HG02973 (cell line): ENCODE results near the gene ACBD4.

Source experiments
- ATAC-seq: cut with Tn5 transposase; IDR thresholded peaks from one replicate; pipeline ENCODE4 v1.9.1; 2021; ENCODE audit warnings: moderate library complexity; ENCODE audit not compliant: unreplicated experiment

ACBD4 gene

DNA sequence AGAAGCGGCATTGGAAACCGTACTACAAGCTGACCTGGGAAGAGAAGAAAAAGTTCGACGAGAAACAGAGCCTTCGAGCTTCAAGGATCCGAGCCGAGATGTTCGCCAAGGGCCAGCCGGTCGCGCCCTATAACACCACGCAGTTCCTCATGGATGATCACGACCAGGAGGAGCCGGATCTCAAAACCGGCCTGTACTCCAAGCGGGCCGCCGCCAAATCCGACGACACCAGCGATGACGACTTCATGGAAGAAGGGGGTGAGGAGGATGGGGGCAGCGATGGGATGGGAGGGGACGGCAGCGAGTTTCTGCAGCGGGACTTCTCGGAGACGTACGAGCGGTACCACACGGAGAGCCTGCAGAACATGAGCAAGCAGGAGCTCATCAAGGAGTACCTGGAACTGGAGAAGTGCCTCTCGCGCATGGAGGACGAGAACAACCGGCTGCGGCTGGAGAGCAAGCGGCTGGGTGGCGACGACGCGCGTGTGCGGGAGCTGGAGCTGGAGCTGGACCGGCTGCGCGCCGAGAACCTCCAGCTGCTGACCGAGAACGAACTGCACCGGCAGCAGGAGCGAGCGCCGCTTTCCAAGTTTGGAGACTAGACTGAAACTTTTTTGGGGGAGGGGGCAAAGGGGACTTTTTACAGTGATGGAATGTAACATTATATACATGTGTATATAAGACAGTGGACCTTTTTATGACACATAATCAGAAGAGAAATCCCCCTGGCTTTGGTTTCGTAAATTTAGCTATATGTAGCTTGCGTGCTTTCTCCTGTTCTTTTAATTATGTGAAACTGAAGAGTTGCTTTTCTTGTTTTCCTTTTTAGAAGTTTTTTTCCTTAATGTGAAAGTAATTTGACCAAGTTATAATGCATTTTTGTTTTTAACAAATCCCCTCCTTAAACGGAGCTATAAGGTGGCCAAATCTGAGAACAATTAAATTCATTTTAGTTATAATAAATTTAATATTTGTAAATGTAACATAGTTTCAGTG lies 14.5 kb downstream of the ACBD4 start:
- ATAC-seq: no peak

DNA sequence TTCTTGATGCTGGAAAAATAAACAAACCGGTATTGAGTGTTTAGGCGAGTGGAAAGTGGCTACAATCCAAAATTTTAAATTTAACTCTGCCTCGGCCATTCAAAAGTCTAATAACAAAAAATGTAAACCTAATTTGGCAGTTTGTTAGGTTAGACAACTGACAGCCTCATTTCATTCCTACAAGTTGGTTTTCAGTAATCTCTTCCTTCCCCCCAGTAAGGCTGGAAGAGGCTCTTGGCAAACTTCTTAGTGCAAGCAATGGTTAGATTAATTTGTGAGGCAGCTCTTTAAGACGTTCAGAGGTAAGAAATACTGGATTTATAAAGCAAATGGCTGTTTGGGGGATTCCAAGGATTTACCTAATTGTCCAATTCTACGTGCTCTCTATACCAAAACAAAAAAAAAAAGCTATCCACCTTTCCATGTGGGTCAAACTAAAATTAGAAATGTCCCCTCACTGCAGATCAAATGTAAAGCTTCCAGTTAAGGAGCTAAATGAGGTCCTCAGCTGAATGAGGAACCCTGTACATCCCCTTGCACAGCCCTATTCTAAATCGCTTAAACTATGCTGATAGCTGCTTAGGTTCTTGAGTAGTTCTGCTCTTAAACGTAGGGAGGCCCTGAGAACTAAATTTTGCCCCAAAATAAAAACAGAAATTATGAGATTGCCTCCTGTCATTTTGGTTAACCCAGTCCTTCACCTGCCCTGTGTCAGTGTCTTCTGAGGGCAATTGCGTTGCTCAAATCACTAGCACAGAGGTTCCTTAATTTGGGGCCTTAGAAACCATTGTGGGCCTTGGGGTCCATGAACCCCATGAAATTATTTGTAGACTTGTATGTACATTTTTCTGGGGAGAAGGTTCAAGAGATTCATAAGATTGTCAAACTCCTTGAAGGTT lies 15.7 kb downstream of the ACBD4 start:
- no peak for ATAC-seq

DNA sequence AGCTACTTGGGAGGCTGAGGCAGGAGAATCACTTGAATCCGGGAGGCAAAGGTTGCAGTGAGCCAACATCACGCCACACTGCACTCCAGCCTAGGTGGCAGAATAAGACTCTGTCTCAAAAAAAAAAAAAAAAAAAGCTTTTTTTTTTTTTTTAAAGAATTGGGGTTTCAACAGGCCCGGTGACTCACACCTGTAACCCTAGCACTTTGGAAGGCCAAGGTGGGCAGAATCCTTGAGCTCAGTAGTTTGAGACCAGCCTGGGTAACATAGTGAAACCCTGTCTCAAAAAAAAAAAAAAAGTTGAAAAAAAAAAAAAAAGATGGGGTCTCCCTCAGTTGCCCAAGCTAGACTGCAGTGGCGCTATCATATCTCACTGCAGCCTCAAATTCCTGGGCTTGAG lies 19.5 kb downstream of the ACBD4 start:
- no peak for ATAC-seq

DNA sequence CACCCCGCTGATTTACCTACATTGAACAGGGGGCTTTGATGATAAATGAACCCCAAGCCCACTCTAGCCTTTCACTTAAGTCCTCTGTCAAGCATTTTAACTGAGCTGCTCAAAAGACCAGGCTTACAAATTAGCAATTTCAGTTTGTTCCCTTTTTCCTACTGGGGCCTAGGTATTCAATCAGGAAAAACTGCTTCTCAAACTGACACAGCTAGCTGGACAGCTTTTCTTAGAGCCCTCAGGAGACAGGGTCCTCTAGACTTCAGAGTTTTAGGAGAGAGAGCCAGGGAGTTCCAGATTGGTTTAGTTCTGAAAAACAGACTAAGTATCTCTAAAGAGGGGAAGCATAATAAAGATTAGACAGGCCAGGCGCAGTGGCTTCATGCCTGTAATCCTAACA lies 20.0 kb downstream of the ACBD4 start:
- ATAC-seq: no peak

DNA sequence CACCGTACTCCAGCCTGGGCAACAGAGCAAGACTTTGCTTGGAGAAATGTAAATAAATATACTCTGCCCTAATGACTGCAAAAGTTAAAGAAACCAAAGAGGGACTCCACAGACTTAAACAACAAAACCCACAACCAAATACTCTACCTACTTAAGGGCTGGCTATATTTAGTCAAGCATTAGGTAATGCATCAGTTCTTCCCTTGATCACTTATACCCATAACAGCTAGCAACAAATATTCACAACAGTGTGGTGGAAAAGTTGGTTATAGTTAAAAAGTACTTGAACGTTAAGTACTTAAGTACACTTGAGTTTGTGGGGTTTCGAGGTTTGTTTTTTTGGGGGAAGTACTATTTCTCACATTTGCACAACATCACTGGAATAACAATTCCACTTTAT lies 20.8 kb downstream of the ACBD4 start:
- no peak for ATAC-seq

DNA sequence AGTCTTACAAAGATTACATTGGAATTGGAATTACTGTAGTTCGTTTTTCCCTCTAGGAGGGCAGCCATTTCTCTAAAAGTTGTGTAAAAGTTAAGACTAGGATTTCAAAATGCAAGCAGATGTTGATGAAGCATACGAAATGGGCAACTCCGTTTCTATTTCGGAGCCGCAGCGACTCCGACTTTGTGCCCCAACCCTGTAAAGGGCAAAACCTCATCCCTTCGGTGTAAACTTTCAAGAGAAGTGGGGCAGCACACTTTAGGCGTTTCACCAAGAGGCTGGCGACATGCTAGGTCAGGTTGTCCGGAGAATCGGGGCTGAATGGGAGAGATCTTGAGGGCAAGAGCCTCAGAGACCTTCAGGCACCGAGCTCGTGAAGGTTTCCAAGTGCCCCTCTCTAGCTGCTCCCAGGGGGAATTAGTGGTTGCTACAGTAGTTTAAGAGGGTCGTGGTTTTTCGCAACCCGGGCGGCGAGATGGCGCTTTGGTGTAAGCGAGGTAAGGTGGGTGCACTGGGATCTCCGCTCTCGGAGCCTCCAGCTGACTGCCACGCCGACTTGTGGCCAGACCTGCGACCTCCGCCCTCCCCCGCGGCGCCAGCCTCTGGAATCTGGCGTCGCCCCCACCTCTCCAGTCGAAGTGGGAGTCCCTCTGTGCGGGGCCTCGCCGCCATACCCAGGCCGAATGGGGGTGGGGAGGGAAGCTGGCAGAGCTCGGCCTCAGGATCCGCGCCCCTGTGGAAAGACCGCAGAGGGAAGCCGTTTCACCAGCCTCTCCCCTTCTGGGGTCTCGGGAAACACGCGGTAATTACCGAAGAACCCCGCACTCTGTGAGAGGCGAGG lies 25.2 kb downstream of the ACBD4 start:
- peak; percentile 21 for ATAC-seq

DNA sequence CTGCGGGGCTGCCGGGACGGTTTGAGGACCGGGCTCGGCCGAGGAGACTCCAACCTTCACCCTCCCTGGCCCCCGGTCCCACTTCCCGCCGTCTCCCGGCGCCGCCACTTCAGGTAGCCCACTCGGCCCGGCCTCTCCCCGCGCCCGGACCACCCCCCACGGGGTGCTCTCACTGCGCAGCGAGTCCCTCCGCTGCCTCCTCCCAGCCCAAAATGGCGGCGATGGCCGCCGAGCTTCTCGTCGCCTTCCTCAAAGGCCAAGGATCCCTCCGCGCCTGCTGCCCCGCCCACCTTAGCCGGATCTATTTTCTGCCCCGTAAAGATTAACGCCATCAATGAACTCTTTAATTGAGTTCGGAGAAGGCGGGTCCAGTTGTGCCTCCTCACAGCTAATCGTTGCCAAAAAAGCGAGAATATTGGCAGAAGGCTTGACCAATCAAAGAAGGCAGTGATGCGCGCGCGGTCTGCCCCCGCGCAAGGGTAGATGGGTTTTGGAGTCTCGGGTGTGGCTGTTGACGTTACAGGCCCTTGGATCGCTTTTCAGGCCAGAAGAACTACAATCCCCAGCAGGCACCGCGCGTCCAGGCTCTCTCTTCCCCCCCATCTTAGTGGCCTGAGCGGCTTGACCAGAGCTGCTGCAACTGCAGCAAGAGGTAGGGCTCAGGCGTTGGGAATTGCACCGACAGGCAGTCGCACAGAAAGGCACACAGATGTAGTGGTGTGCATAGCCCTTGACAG lies 26.0 kb downstream of the ACBD4 start, which contains the start of gene HEXIM2:
Gene HEXIM2, plus strand, starts transcription at position 588 of the 737 bp plus-strand sequence. CDS start 919 bp downstream, outside the sequence.
- ATAC-seq: peak; percentile 78

DNA sequence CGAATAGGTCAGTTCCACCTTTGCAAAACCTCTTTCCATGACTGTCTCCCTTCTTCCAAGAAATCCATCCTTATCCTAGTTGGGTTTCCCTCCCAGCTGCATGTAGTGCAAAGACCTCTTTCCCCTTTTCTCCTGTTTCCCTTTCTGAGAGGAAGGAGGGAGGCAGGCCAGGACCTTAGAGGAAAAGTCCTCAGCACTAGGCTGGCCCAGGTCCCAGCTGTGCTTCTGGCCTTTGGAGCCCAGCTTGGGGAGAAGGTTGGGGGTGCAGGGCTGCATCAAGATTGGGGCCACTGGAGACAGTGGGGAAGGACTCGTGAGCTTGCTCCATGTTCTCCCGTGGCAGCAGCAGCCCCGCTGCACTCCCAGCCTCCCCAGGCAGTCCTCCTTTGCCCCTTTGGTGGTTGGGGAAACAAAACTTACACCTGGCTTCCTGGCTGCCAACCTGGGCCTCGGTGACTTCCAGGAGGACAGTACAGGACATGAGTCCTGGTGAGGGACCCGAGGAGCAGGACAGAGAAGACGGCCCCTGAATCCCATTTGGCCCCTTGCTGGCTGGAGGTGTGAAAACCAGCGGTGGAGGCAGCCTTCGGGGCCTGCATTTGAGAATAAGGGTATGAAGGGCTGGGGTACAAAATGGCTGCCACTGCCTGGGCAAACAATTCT lies 26.7 kb downstream of the ACBD4 start:
- ATAC-seq: peak; percentile 3

DNA sequence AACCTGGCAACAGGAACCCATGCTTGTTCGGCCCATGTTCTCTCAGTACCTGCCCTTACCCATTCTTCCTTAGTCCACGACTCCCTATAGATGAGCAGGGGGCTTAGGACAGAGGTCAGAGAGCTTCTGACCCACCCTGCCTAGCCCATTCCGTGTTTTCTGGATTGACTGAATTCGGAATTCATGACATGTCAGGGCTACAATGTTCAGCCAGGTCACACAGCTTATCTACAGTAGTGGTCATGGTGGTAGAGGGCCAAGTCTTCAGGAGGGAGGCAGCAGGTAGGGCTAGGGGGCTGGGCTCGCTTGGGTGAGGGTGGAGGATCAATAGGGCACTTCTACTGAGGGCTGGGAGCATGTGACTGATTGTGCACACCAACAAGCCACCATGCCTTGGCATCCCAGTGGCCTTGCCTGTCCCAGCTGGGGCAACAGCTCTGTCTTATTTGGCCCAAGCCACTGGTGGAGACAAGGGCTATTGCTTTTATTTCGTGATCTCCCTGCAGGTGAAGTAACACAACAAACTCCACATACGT lies 29.3 kb downstream of the ACBD4 start:
- ATAC-seq: no peak

DNA sequence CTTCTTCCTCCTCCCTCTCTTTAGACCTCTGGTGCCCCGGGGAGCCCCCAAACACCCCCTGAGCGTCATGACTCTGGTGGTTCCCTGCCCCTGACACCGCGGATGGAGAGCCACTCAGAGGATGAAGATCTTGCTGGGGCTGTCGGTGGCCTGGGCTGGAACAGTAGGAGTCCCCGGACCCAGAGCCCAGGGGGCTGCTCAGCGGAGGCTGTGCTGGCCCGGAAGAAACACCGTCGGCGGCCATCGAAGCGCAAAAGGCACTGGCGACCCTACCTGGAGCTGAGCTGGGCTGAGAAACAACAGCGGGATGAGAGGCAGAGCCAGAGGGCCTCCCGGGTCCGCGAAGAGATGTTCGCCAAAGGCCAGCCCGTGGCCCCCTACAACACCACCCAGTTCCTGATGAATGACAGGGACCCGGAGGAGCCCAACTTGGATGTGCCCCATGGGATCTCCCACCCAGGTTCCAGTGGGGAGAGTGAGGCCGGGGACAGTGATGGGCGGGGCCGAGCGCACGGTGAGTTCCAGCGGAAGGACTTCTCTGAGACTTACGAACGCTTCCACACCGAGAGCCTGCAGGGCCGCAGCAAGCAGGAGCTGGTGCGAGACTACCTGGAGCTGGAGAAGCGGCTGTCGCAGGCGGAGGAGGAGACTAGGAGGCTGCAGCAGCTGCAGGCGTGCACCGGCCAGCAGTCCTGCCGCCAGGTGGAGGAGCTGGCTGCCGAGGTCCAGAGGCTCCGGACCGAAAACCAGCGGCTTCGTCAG lies 33.7 kb downstream of the ACBD4 start:
- no peak for ATAC-seq

DNA sequence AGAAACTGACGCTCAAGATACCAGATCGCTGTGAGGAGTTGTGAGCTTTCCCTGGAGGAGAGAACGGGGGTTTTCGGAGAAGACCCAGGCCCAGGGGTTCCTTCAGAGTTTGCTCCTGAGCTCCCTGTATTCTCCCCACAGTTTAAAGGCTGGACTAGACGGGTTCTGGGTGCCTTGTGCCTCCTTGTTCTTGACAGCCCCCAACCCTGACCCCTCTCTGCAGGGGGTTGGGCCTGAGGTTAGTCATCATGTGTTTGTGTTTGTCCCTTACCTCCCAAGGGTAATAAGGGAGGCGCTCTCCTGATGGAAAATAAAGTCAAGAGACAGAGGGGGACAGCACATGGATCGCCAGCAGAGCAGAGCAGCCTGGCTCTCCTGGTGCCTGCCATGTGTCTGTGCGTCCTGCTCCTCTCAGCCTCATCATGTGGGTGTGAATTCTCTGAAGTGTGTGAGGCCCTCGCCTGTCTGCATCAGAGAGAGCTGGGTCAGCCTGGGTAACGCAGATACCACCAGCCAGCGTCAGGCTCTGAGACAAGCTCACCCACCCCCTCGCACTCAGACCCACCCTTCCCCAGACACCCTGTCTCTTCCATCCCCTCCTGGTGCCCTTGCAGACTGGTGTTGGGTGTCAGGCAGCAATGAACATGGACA lies 34.9 kb downstream of the ACBD4 start:
- ATAC-seq: no peak

DNA sequence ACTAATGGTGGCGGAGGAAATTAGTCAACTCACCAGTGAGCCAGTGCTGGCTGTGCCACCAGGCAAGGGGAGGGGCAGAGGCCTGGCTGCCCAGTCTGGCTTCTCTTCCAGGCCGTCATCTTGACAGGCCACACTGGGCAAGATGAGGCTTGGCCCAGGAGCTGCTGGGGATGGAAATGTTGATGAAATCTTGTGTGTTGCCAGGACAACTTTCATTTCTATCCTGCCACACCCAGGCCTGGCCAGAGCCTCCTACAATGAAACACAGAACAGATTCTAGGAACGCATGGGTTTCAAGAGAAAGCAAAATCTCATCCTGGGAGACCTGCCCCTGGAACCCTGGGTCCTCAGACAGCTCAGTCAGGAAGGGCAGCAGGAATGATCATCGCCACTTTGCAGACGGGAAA lies 35.4 kb downstream of the ACBD4 start:
- ATAC-seq: no peak

DNA sequence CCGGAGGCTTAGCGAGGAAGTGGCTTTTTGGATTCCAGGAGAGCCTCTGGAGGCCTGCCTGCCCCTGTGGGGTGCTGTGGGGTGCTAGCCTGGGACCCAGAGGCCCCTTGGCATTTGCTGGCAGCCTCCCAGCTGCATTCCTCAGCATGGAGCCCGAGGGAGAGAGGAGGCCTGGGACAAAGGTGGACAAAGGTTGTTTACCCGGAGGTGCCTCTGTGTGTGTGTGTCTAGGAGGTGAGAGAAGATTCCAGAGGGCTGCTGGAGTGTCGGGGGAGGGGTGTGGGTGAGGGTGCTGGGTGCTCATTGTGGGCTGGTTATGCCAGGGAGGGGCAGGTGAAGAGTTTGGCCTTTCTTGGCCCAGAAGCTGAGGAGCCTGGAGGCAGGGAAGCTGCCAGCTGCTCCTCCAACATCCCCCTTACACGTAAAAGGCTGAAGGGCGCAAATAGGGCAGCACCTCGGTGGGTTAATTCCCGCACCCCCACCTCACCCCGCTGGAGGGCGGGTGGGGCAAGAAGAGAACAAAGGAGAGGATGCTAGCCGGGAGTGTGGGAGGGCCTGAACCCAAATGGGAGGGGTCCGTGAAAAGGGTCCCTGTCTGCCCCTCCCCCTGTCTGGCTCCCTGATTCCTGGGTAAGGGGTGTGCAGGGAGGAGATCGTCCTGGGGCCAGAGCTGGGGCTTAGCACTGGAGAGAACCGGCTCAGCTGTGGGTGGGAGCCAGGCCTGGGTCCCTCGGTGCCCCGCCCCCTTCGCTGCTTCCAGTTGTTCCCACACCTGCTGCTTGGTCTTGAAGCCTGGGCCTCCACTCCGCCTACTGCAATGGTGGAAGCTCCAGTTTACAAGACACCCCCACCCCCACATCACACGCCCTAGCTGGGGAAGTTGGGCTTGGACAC lies 36.1 kb downstream of the ACBD4 start:
- ATAC-seq: no peak

DNA sequence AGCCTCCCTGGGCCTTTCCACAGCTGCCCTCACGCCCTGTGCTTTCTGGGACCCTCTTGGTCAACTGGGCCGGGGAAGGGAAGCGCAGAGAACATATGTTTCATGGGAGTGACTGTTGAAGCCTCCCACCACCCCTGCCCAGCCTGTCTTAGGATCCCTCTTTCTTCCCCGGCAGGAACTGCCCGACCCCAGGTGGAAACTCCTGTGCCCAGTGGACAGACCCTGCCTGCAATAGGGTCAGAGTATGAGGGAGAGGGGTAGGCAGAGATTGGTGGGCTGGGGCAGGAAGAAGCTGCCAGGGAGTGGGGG lies 36.7 kb downstream of the ACBD4 start:
- ATAC-seq: no peak

DNA sequence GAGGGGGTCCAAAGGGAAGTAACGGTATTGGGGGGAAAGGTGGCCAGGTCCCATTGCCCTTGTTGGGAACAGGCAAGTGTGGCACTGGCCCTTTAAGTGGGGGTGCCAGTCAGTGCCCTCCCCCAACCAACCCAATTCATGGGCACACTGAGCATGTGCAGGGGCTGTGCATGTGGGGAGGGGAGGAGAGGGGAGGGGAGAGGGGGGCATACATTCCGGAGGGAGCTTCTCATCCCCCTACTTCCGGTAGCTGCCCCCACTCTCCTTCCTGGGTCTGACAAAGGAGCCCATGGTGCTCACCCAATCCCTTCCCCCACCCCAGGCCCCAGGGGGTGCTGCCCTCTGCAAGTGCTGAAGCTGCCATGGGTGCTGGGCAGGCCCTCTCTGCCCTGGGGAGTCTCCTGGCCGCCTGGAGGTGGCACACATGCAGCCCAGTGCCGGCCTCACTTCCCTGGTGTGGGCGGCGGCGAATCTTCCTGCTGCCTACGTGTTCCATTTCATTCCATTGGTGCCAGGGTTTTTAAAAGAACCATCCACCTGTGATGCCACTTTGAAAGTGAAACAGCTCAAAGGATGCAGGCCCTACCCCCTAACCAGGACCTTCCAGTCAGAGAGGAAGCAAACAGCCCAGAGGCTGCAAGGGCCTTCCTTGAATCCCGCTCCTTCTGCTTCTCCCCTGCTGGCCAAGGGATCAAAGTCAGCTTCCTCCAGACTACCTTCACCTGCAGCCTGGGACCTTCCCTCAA lies 37.2 kb downstream of the ACBD4 start:
- ATAC-seq: no peak

DNA sequence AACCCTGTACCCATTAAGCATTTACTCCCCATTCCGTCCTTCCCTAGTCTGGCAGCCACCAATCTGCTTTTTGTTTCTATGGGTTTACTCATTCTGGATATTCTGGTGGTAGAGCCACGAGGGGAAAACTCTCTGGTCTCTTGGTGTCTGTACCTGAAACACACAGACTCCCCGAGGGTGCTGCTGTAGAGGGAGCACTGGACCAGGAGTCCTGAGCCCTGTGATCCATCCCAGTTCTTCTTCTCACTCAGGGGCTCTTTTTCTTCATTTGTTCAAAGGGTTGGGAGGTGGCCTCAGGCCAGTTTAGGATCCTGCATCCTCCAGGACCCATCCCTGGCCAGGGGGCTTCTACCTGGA lies 40.2 kb downstream of the ACBD4 start:
- ATAC-seq: no peak

DNA sequence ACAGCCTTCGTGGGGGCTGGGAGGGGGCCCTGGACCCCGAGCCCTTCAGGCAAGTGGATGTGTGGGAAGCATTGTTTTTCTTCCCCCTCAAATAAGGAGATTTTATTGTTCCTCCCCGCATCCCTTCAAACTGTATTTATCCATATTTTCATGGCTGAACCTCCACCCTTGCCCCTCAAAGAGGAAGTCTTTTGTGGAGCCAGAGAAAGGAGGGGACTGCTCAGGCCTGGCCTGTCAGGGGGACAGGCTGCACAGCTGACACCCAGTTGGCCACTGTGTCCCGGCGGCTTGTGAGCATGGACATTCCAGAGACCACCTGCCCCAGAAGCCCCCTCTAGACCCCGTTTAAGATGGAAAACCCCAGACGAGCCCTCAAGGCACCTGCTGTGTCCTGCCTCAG lies 42.1 kb downstream of the ACBD4 start:
- no peak for ATAC-seq
